Caco-2 (cell line): ENCODE data around the gene CREB1. TPM values are rescaled to one million over a fixed set of nuclear protein-coding genes. Genes with fewer than 3 reads are reported as not detected.

ENCODE experiments used
- BruUV-seq: library from RNA; stranded (reverse); fragments of 400-500 nt; replicated peaks from 2 replicates; lab custom pipeline; 2021; lab: Mats Ljungman, UMichigan
- CTCF ChIA-PET: fragments of 300-600 bp; sonication (Branson Sonifier 250); formaldehyde crosslinking; loops from one replicate; lab custom pipeline; 2022; ENCODE audit warnings: antibody characterized with exemption; lab: Charles Lee
- POLR2A ChIA-PET: fragments of 300-600 bp; sonication (Branson Sonifier 250); formaldehyde crosslinking; loops from one replicate; lab custom pipeline; 2022; ENCODE audit warnings: antibody characterized with exemption; lab: Charles Lee
- DNase-seq, 2 experiments: peaks; one replicate each; pipeline versions ENCODE4 v3.0.0 to v3.0.0-alpha.2; 2020 to 2022
- H3K27me3 ChIP-seq: replicated peaks from 2 replicates; pipeline ENCODE4 v1.6.0; 2011; ENCODE audit warnings: low read length; ENCODE audit not compliant: control insufficient read depth, insufficient read depth
- H3K36me3 ChIP-seq: 2 replicates; pipeline ENCODE4 v1.5.1; 2011; ENCODE audit warnings: low read length; ENCODE audit not compliant: control insufficient read depth, insufficient read depth
- H3K4me1 ChIP-seq: fragments of 250-450 bp; sonication (Bioruptor Pico); 2 replicates; pipeline ENCODE4 v1.5.1; 2020; ENCODE audit warnings: mild to moderate bottlenecking
- H3K4me3 ChIP-seq: 2 replicates; pipeline ENCODE4 v1.5.1; 2011; ENCODE audit warnings: low read depth, mild to moderate bottlenecking, control low read depth, low read length
- H3K9me3 ChIP-seq: fragments of 250-450 bp; sonication (Bioruptor Pico); 2 replicates; pipeline ENCODE4 v1.5.1; 2020; ENCODE audit warnings: mild to moderate bottlenecking, moderate library complexity
- H3K27ac Mint-ChIP-seq: one replicate; pipeline ENCODE4 v1.8.0; 2022; ENCODE audit warnings: mixed read lengths; ENCODE audit not compliant: unreplicated experiment
- H3K27me3 Mint-ChIP-seq: one replicate; pipeline ENCODE4 v1.8.0; 2022; ENCODE audit warnings: mixed read lengths; ENCODE audit not compliant: insufficient read depth, unreplicated experiment
- H3K36me3 Mint-ChIP-seq: one replicate; pipeline ENCODE4 v1.8.0; 2022; ENCODE audit warnings: mild to moderate bottlenecking, mixed read lengths; ENCODE audit not compliant: insufficient read depth, unreplicated experiment
- H3K4me1 Mint-ChIP-seq: one replicate; pipeline ENCODE4 v1.8.0; 2022; ENCODE audit warnings: low read depth, mixed read lengths; ENCODE audit not compliant: unreplicated experiment
- H3K4me3 Mint-ChIP-seq: one replicate; pipeline ENCODE4 v1.8.0; 2022; ENCODE audit warnings: mild to moderate bottlenecking, moderate library complexity, mixed read lengths; ENCODE audit not compliant: unreplicated experiment
- H3K9me3 Mint-ChIP-seq: one replicate; pipeline ENCODE4 v1.8.0; 2022; ENCODE audit warnings: mixed read lengths; ENCODE audit not compliant: unreplicated experiment
- intact Hi-C: fragments of 100-400 bp; cut with micrococcal nuclease; formaldehyde crosslinking; loops from one replicate; pipeline ENCODE4 v1.10.0; 2022; ENCODE audit not compliant: unreplicated experiment
- total RNA-seq: library from RNA; stranded (reverse); gene quantifications from 2 replicates; pipeline ENCODE4 v1.2.3, GENCODE V29; 2022
- TF ChIP-seq, protein P1 (sequence below), 2 experiments: fragments of 200-600 bp in 1 of 2; IDR thresholded peaks; 1 replicate in 1 of 2; 2 replicates in 1 of 2; pipeline versions ENCODE4 v1.5.1 to v1.8.0; 2011 to 2022; ENCODE audit warnings: antibody characterized with exemption in 1 of 2, control low read depth in 1 of 2, inconsistent platforms in 1 of 2, low read depth in 1 of 2, low read length in 1 of 2, mild to moderate bottlenecking in 1 of 2, moderate library complexity in 1 of 2; ENCODE audit not compliant: insufficient read depth in 1 of 2, severe bottlenecking in 1 of 2, unreplicated experiment in 1 of 2

The CREB1 gene
- total RNA-seq, 1 experiment from 2014 or later: 59.0 TPM

DNA sequence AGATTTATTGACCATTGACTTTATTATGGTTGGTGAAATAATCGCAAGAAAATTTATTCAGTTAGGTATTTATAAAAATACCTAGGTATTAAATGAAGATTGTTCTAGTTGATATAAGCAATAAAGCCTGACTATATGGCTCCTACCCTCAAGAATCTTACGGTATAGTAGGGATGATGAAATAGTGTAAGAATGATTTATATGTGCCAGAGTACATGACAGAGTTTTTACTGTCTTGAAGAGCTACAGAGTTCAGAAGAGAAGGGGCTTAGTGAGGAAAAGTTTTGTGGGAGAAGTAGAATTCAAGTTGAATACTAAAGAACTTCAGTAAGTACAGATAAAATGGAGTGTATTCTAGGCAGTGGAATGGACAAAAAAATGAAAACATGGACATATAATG is 9.7 kb downstream of the CREB1 start:
- no peak overlapping the region for H3K4me3 ChIP-seq
- Mint-ChIP-seq H3K36me3 (no peaks in the 10 kb centered on the region), H3K4me1 (peaks cover 13% of the 10 kb centered on the region), H3K9me3 (no peaks in the 10 kb centered on the region), H3K27ac (no peak overlapping the region), H3K4me3 (no peak overlapping the region), H3K27me3 (no peaks in the 10 kb centered on the region)
- peaks cover 2% of the 10 kb centered on the region; the same call in 1 of the 2 replicates for H3K36me3 ChIP-seq
- intact Hi-C loops: no loop called here
- TF ChIP-seq, protein P1, sequence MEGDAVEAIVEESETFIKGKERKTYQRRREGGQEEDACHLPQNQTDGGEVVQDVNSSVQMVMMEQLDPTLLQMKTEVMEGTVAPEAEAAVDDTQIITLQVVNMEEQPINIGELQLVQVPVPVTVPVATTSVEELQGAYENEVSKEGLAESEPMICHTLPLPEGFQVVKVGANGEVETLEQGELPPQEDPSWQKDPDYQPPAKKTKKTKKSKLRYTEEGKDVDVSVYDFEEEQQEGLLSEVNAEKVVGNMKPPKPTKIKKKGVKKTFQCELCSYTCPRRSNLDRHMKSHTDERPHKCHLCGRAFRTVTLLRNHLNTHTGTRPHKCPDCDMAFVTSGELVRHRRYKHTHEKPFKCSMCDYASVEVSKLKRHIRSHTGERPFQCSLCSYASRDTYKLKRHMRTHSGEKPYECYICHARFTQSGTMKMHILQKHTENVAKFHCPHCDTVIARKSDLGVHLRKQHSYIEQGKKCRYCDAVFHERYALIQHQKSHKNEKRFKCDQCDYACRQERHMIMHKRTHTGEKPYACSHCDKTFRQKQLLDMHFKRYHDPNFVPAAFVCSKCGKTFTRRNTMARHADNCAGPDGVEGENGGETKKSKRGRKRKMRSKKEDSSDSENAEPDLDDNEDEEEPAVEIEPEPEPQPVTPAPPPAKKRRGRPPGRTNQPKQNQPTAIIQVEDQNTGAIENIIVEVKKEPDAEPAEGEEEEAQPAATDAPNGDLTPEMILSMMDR (IDR thresholded peaks at IDR 0.05; ENCODE audit: insufficient read depth in 1 of 2, low read depth in 1 of 2, low read length in 1 of 2, severe bottlenecking in 1 of 2, unreplicated experiment in 1 of 2): no peak
- peaks cover 4% of the 10 kb centered on the region; the same call in 1 of the 2 replicates for H3K4me1 ChIP-seq
- CTCF ChIA-PET: no interaction called here
- no peaks in the 10 kb centered on the region for H3K27me3 ChIP-seq
- POLR2A ChIA-PET: interaction anchor here (3.6 kb wide), 1 partner anchor 9 kb away, joined by 19 read pairs; the partner anchor contains the start of gene CREB1
- DNase-seq: no peak
- H3K9me3 ChIP-seq: no peaks in the 10 kb centered on the region
- no TSS peak for BruUV-seq

DNA sequence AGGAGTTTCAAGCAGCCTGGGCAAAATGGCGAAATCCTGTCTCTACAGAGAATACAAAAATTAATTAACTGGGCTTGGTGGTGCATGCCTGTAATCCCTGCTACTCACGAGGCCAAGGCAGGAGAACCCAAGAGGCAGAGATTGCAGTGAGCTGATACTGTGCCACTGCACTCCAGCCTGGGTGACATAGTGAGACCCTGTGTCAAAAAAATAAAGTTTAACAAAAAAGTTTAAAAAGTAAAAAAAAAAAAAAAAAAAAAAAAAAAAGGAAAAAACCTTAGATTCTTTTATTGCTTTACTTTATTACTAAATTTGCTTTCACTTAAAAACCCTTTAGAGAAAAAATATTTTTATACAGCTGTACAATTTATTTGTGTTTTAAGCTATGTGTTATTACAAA is 10.7 kb downstream of the CREB1 start:
- Histone ChIP-seq H3K36me3 (peaks cover 2% of the 10 kb centered on the region; the same call in 1 of the 2 replicates), H3K4me3 (no peak overlapping the region), H3K4me1 (no peaks in the 10 kb centered on the region), H3K27me3 (no peaks in the 10 kb centered on the region), H3K9me3 (no peaks in the 10 kb centered on the region)
- H3K4me1 Mint-ChIP-seq: peaks cover 7% of the 10 kb centered on the region
- H3K4me3 Mint-ChIP-seq: no peak overlapping the region
- no TSS peak for BruUV-seq
- H3K27ac Mint-ChIP-seq: no peak overlapping the region
- POLR2A ChIA-PET: interaction anchor here (3.6 kb wide), 1 partner anchor 10 kb away, joined by 19 read pairs; the partner anchor contains the start of gene CREB1
- no peaks in the 10 kb centered on the region for H3K27me3 Mint-ChIP-seq
- H3K36me3 Mint-ChIP-seq: no peaks in the 10 kb centered on the region
- intact Hi-C loops: no loop called here
- TF ChIP-seq, protein P1 (IDR thresholded peaks at IDR 0.05; ENCODE audit: insufficient read depth in 1 of 2, low read depth in 1 of 2, low read length in 1 of 2, severe bottlenecking in 1 of 2, unreplicated experiment in 1 of 2): no peak
- CTCF ChIA-PET: no interaction called here
- H3K9me3 Mint-ChIP-seq: no peaks in the 10 kb centered on the region
- no peak for DNase-seq

DNA sequence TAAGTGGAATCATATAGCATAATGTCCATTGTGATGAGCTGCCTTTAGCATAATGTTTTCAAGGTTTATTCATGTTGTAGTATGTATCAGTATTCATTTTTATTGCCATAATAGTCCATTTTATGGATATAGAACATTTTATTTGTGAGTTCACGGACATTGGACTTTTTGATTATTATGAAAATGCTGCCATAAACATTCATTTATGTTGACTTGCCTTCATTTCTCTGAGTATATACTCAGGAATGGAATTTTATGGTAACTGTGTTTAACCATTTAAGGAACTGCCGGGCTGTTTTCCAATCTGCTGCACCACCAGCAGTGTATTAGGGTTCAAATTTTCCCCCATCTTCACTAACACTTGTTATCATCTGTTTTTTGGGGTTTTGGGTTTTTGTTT is 12.2 kb downstream of the CREB1 start:
- Mint-ChIP-seq H3K36me3 (peaks cover 6% of the 10 kb centered on the region), H3K4me1 (peaks cover 7% of the 10 kb centered on the region), H3K27me3 (no peaks in the 10 kb centered on the region), H3K27ac (no peak overlapping the region), H3K4me3 (no peak overlapping the region), H3K9me3 (no peaks in the 10 kb centered on the region)
- no peak for DNase-seq
- Histone ChIP-seq H3K4me1 (0 out of 2 replicates have a peak, but pooled peaks cover 3% of the 10 kb centered on the region), H3K4me3 (no peak overlapping the region), H3K27me3 (no peaks in the 10 kb centered on the region), H3K36me3 (no peaks in the 10 kb centered on the region), H3K9me3 (no peaks in the 10 kb centered on the region)
- no TSS peak for BruUV-seq
- CTCF ChIA-PET: interaction anchor here (0.6 kb wide), 1 partner anchor 12 kb away, joined by 3 read pairs; the partner anchor contains the start of gene CREB1
- intact Hi-C loops: no loop called here
- TF ChIP-seq, protein P1 (IDR thresholded peaks at IDR 0.05; ENCODE audit: insufficient read depth in 1 of 2, low read depth in 1 of 2, low read length in 1 of 2, severe bottlenecking in 1 of 2, unreplicated experiment in 1 of 2): no peak
- POLR2A ChIA-PET: no interaction called here
